ENCODE data around the gene TBC1D8B.
A peak's percentile ranks its signal among the peaks of the same experiment; 100 is the strongest.

TBC1D8B gene

GRCh38 chrX:106897259-106897658, 94.8 kb downstream of the TBC1D8B start:
- DNase-seq (ENCODE audit: low read depth, low spot score): no peak

DNA sequence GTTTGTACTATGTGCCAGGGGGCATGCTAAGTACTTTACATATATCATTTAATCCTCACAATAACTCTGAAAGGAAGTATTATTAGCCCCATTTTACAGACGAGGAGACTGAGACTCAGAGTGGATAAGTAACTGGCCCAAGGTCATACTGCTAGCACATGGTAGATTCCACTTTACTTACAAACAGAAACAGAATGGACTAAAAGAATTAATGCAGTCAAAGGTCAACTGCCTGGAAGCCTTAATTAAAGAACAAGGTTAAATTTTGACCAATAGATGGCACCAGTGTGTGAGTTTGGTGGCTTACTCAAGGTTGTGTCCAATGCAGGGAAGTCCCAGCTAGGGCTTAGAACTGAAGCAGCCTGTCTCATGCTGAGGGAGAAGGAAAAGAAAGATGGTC, 96.0 kb downstream of the TBC1D8B start:
- DNase-seq (ENCODE audit: low read depth, low spot score): peak; percentile 7

DNA sequence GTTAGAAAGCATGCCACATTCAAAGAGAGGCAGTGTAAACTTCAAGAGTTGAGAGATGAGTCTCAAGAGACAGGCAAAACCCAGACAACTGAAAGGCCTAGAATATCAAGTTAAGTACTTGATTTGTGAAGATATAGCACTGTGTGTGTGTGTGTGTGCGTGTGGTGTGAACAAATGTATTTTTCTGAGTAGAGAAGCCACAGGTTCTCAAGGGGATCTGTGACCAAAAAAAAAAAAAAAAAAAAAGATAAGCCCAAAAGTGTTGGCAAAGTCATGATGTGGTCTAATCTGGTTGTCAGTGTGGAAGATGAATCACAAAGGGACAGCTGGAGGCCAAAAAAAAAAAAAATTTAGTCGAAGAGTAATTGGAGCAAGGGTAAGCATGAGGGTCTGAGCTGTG, 96.8 kb downstream of the TBC1D8B start:
- no peak for DNase-seq (ENCODE audit: low read depth, low spot score)

- no peak for DNase-seq (ENCODE audit: low read depth, low spot score)
Observed at GRCh38 chrX:106899841-106900240, 97.4 kb downstream of the TBC1D8B start.

GRCh38 chrX:106901341-106901740, 98.9 kb downstream of the TBC1D8B start:
- DNase-seq (ENCODE audit: low read depth, low spot score): no peak

DNA sequence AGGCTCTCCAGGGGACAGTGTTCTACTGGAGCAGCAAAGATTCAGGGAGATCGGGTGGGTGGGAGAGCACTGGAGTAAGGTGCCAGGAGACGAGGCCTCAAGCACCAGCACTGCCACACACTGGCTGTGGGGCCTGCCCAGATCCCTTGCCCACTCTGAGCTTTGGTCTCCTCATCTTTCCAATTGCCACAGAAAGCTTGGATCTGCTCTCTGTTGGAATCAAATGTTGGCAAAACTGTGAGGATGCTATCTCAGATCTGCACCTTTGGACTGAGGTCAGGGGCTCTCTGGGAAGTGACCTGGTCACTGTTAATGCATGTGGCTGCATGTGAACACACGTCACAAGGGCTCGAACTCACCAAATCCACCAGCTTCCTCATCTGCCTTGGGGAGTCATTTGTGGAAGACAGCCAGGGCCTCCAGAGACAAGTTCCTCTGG, 99.3 kb downstream of the TBC1D8B start:
- no peak for DNase-seq (ENCODE audit: low read depth, low spot score)

GRCh38 chrX:106902684-106903083, 100.2 kb downstream of the TBC1D8B start:
- DNase-seq (ENCODE audit: low read depth, low spot score): no peak

DNA sequence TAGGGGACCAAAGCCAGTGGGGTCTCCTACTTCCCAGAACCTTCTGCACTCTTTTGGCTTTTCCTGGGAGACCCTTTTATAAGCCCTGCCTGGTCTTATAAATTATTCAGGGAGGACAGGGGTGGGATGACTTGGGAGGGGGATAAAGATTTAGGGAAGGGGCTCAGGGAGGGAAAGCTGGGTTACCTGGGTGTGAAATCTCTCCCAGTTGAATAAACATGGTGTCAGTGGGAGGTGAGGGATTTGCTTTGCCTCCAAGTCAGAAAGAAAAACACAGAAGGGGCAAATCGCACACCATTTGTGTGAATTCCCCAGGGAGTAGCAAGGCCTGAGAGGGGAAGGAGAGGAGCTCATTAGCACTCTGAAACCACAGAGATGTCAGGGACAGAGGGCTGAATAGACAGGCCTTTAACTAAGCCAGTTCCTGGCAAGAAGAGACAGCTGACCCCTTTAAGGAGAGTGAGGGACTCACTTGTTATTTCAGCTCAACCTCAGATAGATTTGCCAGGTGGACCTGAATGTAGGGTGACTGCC, 100.9 kb downstream of the TBC1D8B start, which contains the start of gene RIPPLY1:
RIPPLY1 (minus strand) TSS at position 51 of the 534 bp plus-strand sequence. CDS start 54 bp downstream, outside the sequence.
- no peak for DNase-seq (ENCODE audit: low read depth, low spot score)

DNA sequence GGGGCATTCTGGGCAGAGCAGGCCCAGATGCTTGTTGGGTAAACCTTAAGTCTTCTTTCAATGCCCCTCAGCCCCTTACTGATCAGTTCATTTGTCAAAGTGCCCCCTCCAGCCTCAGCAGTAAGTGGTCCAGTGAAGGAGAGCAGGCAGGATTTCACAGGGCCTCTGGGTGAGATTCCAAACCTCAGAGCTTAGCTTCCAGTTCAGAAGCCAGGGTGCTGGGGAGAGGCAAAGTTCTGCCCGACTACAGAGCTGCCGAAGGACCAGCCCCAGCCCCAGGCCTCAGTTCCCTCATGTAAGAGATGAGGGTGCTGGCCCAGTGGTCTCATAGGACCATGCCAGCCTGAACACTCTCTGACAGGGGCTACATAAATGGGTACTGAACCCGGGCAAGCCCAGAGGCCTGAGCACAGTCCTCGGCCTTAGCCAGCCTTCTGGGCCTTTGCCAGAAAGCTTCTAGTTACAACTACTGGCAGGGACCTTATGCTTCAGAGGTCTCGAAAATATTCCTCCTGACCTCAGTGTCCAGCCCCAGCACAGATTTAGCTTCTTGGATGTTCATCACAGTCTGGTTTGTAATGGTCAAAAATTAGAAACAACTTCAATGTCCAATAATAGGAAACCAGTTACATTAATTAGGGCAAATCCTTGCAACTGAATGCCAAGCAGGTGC, 101.5 kb downstream of the TBC1D8B start:
- DNase-seq (ENCODE audit: low read depth, low spot score): no peak

- DNase-seq (ENCODE audit: low read depth, low spot score): no peak
Observed at GRCh38 chrX:106905064-106905708, 102.7 kb downstream of the TBC1D8B start.

DNA sequence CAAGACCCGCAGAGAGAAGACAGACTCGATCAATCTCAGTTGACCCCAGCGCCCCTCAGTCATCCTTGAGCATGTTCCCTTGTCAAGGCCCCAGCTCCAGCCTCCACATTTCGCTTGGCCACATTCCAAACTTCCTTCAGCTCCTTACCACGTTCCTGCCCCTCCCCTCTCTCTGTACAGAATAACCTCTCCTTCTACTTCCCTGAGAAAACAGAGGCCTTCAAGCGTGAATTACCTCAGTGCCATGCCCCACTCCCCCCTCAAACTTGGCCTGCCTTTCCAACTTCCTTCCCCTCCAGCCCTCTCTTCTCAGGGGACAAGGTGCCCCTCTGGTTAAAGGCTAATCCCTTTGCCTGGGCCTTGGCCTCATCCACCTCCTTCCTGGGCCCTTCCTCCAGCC, 103.9 kb downstream of the TBC1D8B start:
- no peak for DNase-seq (ENCODE audit: low read depth, low spot score)

- no peak for DNase-seq (ENCODE audit: low read depth, low spot score)
Observed at GRCh38 chrX:106912864-106913263, 110.4 kb downstream of the TBC1D8B start.

DNA sequence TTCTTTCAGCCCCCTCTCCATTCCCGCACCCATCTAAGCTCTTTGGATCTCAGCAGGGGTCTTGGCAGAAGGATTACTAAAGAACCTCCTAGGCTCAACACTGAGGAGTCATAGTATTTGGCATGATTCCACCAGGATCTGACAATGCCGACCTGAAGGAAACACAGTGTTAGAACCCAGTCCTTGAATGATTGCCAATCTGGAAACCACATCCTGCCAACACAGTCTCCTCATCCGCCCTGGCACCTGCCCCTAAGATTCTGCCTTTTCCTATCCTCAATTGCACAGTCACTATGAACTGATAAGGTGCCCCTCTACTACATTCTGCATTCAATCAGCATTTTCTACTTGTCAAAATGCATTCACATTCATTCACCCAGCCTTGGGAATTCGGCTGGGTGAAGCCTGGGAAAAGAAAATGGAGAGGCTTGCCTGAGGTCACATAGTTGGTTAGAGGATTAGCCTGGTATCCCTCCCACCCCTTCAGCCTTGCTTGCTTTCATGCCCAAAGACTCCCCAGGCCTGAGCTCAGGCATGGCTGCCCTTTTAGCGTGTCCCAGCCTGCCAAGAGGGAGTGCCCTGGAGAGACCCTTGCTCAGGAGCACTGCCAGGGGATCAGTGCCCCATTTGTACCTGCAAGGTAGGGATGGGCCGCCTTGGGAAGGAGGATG, 115.5 kb downstream of the TBC1D8B start:
- DNase-seq (ENCODE audit: low read depth, low spot score): no peak

GRCh38 chrX:106919932-106920452, 117.5 kb downstream of the TBC1D8B start, which contains the start of gene CLDN2:
Gene CLDN2 (plus strand): TSS chrX:106920402. CDS start chrX:106928229, 7,827 bp downstream.
- peak; percentile 30 for DNase-seq (ENCODE audit: low read depth, low spot score)

- DNase-seq (ENCODE audit: low read depth, low spot score): no peak
Observed at GRCh38 chrX:106921637-106922036, 119.2 kb downstream of the TBC1D8B start.

Data from iPS DF 19.7 (cell line).